ENCODE measurements around the gene AASDHPPT.
"Not testable (repeated sequence)": the region's sequence is repeated elsewhere in the genome, so short reads cannot be mapped to it uniquely, and the experiment has no call there.

AASDHPPT gene, protein sequence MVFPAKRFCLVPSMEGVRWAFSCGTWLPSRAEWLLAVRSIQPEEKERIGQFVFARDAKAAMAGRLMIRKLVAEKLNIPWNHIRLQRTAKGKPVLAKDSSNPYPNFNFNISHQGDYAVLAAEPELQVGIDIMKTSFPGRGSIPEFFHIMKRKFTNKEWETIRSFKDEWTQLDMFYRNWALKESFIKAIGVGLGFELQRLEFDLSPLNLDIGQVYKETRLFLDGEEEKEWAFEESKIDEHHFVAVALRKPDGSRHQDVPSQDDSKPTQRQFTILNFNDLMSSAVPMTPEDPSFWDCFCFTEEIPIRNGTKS

DNA sequence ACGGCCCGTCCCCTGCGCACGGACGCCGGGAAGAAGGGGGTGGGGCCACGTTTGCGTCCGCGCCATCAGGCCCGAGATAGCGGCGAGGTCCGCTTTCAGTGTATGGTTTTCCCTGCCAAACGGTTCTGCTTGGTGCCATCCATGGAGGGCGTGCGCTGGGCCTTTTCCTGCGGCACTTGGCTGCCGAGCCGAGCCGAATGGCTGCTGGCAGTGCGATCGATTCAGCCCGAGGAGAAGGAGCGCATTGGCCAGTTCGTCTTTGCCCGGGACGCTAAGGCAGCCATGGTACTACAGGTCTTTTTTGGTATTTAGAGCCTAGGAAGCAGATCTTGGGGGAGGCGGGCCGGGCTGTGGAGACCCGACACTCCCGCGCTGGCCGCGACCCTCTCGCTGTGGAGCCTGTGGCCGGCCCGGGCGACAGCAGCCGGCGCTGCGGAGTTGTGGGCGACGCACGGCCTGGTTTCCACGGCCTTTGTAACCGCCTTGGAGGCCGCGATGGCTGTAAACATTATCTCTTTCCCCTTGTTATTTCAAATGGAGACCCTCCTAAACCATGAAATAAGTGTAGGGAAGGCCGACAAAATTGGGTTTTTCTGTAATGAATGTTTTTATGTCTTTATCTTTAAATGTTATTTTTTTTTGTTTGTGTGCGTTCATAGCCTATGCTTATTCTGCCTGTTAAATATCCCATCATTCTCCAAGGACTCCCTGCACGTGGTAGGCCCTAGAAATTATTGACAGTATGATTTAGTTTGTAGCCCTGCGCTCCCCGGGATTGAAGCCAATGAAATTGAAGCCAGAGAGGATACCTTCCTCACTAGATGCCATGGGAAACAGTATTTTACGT, at the start of gene AASDHPPT:
Gene AASDHPPT, plus strand, starts transcription at position 54 of the 847 bp plus-strand sequence. Its CDS starts 49 bp downstream, at position 103.
- no peak for DNase-seq (ENCODE audit: low read depth)

DNA sequence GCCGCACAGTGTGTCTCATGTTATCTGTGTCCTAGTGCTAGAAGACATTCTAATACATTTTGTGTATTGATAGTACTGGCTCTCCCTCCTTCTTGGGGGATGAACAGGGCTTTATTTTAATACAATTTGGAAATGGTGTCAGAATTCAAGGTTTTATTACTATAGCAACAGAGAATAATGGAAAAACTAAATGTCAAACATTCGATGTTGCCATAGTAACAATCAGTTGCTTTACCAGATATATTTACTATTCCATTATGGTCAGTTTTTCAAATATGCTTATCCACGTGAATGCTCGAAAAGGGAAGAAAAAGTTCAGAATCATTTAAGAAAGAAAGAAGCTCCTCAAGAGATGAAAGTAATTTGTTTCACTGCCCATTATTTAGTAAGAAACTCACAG, 46.9 kb upstream of the AASDHPPT start:
- no peak for DNase-seq (ENCODE audit: low read depth)

DNA sequence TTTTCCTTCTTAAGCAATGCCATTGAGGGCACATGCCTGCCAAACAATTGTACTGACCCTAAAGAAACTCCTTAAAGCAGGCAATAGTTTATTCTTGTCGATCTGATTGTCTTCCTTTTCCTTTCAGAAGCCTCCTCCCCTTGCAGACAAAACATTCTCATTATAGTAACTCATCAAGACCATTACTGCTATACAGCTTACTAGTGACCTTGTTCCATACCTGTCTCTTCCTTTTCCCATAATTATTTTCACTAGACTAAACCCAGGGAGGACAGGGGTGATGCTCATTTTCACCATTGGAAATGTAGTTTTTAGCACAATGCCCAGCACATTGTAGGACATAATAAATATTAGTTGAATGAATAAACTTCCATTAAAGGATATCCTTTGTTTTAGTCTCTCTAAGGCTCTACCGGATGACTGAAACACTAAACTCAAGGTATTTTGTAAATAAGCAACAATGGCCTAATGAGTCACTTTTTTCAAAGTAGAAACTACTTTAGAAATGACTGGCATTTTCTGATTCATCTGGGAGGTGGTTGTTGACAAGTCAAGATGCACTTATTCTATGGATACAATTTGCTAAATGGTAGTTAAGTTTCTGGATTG, 46.2 kb upstream of the AASDHPPT start:
- no peak for DNase-seq (ENCODE audit: low read depth)

DNA sequence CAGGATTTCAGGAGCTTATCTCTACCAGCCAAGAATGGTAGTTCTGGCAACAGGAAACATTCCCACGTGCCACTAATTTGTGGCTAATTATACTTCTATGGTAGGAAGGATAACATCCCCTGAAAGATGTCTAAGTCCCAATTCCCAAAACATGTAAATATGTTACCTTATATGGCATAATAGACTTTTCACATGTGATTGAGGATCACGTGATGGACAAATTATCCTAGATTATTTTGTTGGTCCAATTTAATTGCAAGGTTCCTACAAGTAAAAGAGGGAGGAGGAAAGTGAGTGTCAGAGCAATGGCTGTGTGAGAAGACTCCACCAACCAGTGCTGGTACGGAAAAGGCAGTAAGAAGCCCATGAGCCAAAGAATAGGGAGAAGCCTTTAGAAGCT, 45.5 kb upstream of the AASDHPPT start:
- DNase-seq (ENCODE audit: low read depth): no peak

DNA sequence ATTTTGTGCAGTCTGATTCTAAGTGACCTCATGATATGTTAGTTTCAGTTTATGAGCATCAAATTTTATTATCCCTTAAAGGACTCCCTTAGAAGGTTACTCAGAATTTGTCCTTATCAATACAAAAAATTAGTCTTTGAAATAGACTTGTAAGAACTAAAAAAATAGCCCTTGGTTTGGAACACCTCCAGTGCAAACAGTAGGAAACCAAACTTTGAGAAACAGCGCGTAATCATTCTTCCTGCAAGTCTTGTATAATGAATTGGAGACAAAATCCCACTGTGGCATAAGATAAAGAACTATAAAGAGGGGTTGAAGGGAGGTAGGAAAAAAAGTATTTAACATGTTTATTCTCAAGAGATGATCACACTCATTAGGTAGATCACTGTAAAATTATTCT, 44.6 kb upstream of the AASDHPPT start:
- DNase-seq (ENCODE audit: low read depth): no peak

DNA sequence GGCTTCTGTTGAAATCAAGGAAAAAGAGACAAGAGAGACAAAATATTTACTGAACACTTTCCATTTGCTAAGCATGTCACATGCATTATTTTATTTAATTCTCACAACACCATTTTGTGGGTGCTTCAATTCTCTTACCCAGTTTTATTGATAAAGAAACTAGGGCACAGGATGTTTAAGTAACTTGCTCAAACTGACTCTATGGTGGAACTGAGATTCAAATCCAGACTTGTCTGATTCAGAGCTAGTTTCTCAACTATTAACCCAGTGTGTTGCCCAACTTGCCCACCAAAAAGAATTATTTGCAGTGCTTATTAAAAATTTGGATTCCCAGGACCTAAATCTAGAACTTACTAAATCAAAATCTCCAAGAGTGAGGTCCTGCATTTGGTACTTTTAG, 33.9 kb upstream of the AASDHPPT start:
- no peak for DNase-seq (ENCODE audit: low read depth)

DNA sequence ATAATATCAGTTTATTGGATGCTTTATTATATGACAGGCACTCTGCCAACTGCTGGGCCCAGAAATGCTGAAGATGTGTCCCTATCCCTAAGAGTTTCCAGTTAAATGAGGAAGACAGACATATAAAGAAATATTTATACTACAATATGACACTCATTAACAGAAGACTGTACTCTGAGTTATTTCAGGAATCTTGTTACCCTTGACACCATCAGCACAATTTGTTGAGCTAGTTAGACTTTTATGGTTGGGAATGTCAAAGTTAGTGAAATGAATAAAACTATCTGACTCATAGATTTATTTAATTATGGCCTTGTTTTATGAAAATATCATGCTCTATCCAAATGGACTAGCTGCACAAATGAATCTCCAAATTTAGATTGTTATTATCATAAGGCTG, 29.8 kb upstream of the AASDHPPT start:
- DNase-seq (ENCODE audit: low read depth): no peak

DNA sequence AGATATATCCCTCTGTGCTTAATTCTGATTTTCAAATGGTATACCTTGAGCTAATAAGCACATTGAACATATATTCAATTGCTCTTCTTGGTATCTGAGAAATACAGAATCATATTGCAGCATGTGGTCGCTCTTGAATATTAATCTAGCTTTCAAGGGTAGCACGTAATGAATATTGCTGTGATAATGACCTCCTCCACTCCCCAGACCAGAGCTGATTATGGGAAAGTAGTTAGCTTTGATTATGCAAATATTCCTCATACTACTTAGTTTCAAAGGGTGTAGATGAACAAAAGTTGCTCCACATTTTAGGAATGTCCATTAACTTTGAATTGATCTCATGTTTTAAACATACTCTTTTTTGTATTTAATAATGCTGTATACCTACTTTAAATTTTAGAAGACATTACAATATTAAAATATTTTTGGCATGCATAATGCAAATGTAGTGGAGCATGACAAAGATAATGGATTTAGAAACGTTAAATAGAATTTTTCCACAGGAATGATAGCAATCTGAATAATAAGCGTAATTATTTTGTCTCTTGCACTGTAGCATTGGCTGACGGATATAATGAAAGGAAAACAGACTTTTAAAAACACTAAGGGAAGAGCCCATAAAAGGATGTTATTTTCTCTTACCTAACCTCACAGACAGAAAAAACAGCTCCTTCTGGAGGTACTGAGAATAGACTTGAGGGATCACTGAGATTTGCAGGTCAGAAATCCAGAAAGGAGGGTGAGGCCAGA, 27.6 kb upstream of the AASDHPPT start:
- DNase-seq (ENCODE audit: low read depth): no peak

DNA sequence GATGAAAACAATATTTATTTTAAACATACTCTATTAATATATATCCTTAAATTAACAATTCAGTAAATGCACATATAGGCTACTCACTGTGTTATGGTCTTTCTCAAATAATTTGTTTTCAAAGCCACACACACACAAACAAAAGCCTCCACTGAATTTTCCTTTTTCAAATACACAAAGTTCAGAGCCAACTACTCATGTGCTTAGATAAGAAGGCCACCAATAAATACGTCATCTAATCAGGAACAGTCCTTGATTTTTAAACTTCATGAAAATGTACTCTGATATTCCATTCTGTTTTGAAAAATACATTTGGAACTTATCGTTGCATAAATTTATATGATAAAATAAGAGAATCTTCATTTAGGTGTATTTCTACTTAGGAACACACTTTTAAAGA, 26.4 kb upstream of the AASDHPPT start:
- DNase-seq (ENCODE audit: low read depth): no peak

DNA sequence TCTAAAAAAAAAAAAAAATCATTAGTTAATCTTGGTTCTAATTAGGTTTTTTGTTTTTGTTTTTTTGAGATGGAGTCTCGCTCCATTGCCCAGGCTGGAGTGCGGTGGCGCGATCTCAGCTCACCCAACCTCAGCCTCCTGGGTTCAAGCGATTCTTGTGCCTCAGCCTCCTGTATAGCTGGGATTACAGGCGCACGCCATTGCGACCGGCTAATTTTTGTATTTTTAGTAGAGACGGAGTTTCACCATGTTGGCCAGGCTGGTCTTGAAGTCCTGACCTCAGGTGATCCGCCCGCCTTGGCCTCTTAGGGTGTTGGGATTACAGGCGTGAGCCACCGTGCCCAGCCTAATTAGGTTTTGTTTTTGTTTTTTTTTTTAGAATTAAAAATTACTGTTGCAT, 19.1 kb upstream of the AASDHPPT start:
- DNase-seq (ENCODE audit: low read depth): not testable (repeated sequence)

DNA sequence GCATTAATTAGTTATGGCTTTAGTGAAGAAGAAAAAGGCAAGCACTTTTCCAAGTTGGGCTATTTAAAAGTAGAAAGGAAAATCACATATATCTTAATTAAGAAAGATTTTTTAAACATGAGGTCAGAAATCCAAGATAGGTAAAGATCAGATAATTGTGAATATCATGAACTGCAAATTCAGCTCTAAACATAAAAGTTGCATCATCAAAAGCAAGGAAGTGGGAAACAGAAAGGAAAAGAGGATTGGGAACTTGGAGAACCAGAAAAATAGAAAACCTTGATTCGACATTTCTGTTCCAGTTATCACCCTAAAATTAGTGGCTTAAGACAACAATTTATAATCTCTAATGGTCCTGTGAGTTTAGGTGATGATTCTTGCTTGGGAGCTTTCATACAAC, 17.8 kb upstream of the AASDHPPT start:
- DNase-seq (ENCODE audit: low read depth): no peak

DNA sequence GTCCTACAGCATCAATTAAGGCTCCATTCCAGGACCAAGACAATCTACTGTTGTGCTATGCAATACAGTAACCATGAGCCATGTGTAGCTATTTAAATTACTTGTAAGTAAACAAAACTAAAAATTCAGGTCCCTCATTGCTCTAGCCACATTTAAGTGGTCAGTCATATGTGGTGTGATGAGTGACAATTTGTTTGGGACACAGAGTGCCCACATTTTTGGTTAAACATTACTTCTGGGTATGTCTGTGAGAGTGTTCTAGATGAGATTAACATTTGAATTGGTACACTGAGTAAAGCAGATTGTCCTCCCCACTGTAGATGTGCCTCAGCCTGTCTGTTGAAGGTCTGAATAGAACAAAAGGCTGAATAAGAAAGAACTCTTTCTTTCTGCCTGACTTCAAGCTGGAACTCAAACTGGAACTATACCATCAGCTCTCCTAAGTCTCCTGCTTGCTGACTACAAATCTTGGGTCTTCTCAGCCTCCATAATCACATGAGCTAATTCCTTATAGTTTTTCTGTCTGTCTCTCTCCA, 16.1 kb upstream of the AASDHPPT start:
- no peak for DNase-seq (ENCODE audit: low read depth)

DNA sequence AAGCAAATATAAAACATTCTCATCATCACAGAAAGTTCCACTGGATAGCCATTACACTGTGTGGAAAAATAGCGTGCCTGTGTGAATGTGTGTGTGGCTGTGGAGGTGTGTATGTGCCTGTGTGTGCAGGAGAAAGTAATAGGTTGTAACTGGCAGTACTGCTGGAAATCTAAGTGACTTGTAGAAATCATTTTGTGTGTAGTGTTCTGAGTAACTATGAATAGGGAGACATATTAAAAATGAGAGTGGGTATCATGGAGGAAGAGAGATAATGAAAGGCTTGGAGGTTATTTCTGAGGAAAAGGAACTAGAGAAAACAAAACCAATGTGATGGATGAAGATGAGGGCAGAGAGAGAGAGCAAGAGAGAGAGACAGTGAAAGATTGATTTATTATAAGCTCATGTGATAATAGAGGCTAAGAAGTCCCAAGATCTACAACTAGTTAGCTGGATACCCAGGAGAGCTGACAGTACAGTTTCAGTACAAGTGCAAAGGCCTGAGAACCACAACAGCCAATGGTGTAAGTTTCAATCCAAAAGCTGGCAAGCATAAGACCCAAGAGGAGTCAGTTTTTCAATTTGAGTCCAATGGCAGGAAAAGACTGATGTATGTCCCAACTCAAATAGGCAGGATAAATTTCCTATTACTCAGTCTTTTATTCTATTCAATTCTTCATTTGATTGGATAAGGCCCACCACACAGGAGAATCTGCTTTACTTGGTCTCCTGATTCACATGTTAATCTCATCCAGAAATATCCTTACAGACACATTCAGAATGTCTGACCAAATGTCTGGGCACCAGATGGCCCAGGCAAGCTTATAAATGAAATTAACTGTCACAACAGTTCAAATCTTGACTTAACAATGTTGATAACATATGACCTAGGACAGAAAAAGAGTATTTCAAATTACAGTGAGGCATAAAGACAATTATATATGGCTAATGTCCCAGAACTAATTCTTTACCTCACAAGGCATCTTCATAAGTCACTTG, 15.2 kb upstream of the AASDHPPT start:
- no peak for DNase-seq (ENCODE audit: low read depth)

DNA sequence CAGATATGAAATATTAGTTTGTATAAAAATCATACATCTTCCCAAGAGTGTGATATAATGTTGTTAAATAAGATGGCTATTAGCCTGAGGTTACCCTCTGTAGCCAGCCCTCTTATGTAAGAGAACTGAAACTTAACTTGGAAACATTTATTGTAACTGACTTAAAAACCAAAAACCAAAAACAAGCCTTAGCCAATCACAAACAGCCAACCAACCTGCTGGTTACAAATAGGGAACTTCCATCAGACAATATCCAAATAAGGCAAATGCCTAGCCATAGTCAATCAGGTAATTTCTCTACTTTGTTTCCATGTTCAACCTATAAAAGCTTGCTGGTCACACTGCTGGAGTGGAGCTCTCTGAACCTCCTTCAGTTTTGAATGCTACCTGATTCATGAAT, 14.5 kb upstream of the AASDHPPT start:
- DNase-seq (ENCODE audit: low read depth): no peak

DNA sequence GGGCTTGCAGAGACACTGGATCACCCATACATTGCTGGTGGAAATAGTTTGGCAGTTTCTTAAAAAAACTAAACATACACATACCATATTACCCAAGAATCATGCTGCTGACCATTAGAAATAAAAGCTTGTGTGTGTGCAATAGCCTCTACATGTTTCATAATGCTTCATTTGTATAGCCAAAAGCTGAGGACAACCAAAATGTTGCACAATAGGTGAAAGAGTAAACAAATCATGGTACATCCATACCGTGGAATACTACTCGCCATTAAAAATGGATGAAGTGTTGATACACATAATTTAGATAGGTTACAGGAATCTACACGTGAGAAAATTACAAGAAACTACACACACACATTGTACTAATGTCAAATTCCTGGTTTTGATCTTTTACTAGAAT, 6.9 kb upstream of the AASDHPPT start:
- DNase-seq (ENCODE audit: low read depth): no peak

DNA sequence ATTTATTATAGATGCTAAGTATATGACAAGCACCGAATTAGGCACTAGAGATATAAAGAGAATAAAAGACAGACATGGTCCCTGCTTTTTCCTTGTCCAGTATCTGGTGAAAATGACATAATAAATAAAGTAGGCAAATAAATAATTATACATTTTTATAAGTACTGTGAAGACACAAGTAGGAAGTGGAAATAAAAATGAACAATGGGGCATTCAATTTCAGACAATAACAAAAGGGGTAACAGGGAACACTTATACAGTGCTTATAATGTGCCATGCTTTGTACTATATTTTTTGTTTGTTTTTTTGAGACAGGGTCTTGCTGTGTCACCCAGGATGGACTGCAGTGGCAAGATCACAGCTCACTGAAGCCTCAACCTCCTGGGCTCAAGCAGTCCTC, 4.7 kb upstream of the AASDHPPT start:
- no peak for DNase-seq (ENCODE audit: low read depth)

DNA sequence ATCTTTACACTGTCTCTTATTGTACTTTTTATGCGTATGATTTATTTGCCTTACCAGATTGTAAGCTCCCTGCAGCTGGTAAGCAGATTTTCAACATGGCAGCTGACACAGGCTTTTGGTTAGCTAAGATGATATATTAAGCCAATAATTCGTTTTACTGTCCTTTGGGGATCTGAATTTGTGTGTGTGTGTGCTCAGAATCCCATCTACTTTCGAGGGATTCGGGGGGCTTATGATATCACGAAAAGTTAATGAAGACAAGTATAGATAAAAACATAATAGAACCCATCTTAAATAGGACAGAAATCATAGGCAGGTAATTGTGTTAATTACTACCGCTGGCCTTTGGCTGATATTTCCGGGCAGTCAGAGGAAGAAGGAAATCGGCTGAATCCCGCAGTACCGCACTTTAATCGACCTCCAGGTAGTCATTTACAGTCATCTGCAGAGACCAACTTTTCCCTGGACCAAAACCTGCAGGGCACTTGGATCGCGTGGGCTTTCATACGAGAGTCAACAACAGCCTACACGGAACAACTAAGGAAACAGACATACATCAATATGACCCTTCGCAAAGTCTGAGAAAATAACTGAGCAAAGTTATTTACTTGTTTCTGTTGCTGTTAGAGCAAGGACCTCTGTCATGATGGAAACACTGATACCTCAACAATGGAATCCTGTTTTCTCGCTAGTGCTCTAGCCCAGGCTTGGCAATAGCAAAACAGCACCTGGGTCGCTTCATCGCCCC, 1.1 kb upstream of the AASDHPPT start:
- no peak for DNase-seq (ENCODE audit: low read depth)

DNA sequence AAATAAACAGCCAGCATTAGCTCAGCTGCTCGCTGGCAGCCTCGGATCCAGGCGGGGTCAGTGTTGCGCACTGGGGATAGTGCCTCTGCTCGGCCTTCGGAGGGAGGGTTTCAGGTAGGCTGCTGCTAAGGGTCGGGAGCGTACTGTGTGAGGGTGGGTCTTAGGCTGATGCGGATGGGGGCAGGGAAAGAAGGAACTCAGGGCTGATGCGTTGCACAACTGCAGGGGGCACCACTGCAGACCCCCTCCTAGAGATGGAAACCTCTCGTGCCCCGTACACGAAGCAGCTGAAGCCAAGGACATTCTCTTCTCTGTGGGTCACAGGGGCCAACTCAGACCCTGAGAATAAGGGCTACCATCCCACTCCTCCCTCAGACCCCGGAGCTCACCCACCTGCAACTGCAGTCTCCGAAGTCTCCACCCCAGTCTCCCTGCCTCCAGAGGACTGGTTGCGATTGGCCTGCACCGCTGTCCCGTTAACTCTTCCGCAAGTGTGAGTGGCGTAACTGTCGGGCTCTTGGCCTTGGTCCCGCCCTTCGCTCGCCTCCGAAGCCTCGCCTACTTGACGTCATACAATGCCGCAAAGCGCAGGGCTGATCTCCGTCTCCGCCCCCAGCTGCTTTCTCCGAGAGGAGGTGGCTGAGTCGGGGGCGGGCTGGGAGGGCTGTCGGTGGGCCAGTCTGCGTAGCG, 398 bp upstream of the AASDHPPT start, which contains the start of gene KBTBD3:
Gene KBTBD3, minus strand, starts transcription at position 429 of the 690 bp plus-strand sequence. CDS start 18,250 bp downstream, outside the sequence.
- DNase-seq (ENCODE audit: low read depth): peak; percentile 92

DNA sequence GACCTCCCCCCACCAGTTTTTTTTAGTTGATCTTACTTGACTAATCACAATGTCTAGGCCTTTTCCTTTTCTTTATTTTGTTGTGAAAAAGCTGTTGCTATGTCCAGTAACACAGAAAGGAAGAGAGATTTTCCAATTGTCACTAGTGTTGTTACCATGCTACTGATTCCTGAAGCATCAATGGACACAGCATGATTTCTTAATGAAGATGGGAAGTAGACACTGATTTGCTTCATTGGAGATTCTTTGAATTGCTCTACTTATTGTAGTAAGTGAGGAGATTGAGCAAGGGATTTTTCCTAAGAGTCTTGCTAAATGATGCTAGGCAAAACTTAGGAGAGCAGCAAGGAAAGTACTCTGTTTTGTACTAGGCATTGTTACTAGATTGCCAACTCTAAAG, 4.6 kb downstream of the AASDHPPT start:
- no peak for DNase-seq (ENCODE audit: low read depth)
